PFSK-1 (cell line): Measurements from ENCODE around the gene CNTN4.

Experiments used
- FOXP2 ChIP-seq: optimal IDR thresholded peaks from 2 replicates; pipeline ENCODE3; 2011; ENCODE audit warnings: borderline replicate concordance, control low read depth, inconsistent platforms; ENCODE audit not compliant: insufficient read depth; ENCODE audit errors: extremely low read length, extremely low read depth
- POLR2AphosphoS5 ChIP-seq: IDR thresholded peaks from 2 replicates; pipeline ENCODE4 v1.6.1; 2012; ENCODE audit warnings: low read depth, mild to moderate bottlenecking, control low read depth, low read length, moderate library complexity
- SIN3A ChIP-seq: IDR thresholded peaks from 2 replicates; pipeline ENCODE4 v1.6.1; 2012; ENCODE audit warnings: mild to moderate bottlenecking, low read length, moderate library complexity, borderline replicate concordance; ENCODE audit not compliant: insufficient read depth
- TAF1 ChIP-seq: IDR thresholded peaks from 2 replicates; pipeline ENCODE4 v1.6.1; 2012; ENCODE audit warnings: low read length, control low read depth, borderline replicate concordance; ENCODE audit not compliant: insufficient read depth
- TF ChIP-seq, protein P1 (sequence below), 2 experiments: IDR thresholded peaks; 2 replicates each; pipeline versions ENCODE4 v1.6.1 to v1.8.0; 2011 to 2012; ENCODE audit warnings: low read depth in 2 of 2, low read length in 2 of 2, control low read depth in 1 of 2, inconsistent platforms in 1 of 2, mild to moderate bottlenecking in 1 of 2, moderate library complexity in 1 of 2; ENCODE audit not compliant: insufficient read depth in 1 of 2

Gene CNTN4

DNA sequence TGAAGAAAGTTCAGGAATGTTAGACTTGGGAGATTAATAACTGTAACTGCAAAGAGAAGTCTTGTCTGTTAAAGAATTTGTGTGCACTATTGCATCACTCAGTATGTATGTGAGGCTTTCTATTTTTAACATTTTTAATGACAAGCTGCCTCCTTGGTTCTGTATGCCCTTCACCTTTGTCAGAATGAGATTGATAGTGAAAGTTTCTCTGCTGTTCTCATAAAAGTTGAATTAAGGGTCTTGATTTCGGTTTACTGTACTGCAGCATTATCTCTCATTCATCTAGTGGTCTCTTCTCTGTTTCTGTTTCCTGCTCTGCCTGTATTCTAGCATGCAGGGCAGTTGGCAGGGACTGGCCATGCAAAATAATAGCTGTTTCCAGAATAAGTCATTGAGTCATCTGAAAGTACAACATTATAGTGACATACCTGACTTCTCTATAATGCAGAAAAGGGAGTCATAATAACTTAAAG lies 556.6 kb downstream of the CNTN4 start:
- no peak for TF ChIP-seq SIN3A
- TF ChIP-seq, protein P1, sequence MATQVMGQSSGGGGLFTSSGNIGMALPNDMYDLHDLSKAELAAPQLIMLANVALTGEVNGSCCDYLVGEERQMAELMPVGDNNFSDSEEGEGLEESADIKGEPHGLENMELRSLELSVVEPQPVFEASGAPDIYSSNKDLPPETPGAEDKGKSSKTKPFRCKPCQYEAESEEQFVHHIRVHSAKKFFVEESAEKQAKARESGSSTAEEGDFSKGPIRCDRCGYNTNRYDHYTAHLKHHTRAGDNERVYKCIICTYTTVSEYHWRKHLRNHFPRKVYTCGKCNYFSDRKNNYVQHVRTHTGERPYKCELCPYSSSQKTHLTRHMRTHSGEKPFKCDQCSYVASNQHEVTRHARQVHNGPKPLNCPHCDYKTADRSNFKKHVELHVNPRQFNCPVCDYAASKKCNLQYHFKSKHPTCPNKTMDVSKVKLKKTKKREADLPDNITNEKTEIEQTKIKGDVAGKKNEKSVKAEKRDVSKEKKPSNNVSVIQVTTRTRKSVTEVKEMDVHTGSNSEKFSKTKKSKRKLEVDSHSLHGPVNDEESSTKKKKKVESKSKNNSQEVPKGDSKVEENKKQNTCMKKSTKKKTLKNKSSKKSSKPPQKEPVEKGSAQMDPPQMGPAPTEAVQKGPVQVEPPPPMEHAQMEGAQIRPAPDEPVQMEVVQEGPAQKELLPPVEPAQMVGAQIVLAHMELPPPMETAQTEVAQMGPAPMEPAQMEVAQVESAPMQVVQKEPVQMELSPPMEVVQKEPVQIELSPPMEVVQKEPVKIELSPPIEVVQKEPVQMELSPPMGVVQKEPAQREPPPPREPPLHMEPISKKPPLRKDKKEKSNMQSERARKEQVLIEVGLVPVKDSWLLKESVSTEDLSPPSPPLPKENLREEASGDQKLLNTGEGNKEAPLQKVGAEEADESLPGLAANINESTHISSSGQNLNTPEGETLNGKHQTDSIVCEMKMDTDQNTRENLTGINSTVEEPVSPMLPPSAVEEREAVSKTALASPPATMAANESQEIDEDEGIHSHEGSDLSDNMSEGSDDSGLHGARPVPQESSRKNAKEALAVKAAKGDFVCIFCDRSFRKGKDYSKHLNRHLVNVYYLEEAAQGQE (IDR thresholded peaks at IDR 0.05; ENCODE audit: insufficient read depth in 1 of 2, low read depth in 2 of 2, low read length in 2 of 2): no peak
- no peak for TF ChIP-seq TAF1
- TF ChIP-seq FOXP2: no peak
- TF ChIP-seq POLR2AphosphoS5: no peak

DNA sequence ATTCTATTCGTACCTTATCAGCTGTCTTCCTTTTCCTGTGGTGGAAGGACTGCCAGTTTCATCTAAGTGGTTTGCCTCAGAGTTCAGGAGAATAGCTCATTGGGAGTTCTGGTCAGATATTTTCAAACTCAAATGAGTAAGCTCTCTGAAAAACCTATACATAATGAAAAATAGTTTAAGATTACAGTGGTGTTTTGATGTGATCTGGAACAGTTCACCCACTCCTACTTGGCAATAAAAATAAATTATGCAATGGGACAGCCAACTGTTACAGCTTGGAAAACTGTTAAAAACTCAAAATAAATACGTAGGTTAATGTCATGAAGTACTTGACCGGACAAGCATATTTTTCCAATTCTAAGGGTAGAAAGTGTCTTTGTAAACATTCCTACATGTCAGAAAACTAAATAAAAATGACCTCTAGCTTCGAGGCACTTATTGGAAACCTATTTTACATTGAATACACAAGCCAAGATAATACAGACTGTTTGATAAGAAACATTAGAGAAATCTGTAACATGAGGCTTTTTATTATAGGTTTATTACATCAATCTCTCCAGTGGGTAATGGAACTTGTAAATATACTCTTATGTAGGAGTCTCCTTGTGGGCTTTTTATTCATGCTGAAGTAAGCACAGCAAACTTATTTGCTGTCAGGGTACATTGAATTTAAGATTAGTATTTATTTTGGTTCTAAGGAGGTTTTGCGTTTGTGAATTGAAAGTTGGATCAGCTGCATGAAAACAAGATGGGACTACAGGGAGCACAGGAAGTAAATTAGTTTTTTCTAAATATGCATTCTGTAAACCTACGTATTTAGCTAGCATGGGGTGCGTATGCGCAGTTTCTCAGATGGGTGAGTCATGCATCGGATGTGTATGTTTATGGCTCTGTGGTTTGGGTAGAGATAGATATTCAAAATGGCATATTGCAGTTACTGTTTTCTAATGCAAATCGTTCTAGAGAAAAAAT lies 558.4 kb downstream of the CNTN4 start:
- TF ChIP-seq FOXP2 (peak; percentile 41), SIN3A (no peak)

DNA sequence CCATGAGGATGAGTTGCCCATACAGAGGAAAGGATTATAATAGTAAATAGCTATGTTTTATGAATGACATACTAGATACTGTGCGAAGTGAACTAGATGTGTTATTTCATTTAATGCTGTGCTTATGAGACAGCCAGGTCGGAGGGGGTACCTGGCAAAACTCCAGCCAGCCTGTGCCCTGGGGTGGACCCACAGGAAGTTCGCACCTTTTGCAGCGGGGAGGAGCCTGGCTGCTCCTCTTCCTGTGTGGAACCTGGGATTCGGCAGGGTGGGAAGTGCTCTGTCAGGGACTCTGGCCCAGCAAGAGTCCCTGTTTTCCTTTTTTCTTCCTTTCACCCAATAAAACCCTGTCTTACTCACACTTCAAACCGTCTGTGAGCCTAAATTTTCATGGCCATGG lies 559.3 kb downstream of the CNTN4 start:
- TF ChIP-seq TAF1: no peak
- no peak for TF ChIP-seq SIN3A
- no peak for TF ChIP-seq FOXP2
- TF ChIP-seq POLR2AphosphoS5: no peak
- TF ChIP-seq, protein P1 (IDR thresholded peaks at IDR 0.05; ENCODE audit: insufficient read depth in 1 of 2, low read depth in 2 of 2, low read length in 2 of 2): no peak

DNA sequence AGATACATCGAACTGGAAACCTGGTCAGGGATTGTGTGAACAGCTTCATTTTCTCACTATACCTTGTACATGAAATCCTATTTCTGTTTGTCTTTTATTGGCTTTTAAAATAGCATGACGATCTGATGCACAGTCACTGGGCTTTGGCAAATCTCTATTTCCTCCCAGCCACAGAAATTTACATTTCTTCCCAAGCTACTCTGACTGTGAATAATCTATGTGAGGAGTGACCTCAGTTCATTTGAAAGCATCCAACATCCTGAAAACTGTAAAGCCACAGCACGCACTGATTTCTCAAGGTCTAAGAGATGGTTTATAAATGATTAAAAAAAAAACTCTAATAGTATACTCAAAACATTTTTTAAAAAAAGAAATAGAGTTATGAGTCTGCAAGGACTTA lies 561.2 kb downstream of the CNTN4 start:
- TF ChIP-seq TAF1: no peak
- no peak for TF ChIP-seq SIN3A
- TF ChIP-seq, protein P1 (IDR thresholded peaks at IDR 0.05; ENCODE audit: insufficient read depth in 1 of 2, low read depth in 2 of 2, low read length in 2 of 2): no peak
- no peak for TF ChIP-seq FOXP2
- no peak for TF ChIP-seq POLR2AphosphoS5

DNA sequence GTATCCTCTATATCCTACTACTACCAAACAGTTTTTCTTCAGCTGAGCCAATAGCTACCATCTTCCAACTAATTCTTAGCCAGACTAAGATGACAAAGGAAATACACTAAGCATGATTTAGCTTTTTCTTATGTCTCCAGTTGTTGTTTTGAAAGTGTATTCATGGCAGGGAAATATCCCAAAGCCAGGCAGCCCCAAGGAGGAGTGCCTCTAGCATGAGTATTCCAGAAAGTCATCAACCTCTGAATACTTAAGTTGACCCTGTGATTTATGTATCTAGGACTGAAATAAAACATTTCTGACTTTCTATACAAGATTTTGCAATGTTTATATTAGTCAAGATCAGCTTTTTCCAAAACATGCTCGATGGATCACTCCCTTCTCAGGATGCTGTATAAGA lies 562.4 kb downstream of the CNTN4 start:
- TF ChIP-seq POLR2AphosphoS5: no peak
- TF ChIP-seq TAF1: no peak
- no peak for TF ChIP-seq SIN3A
- no peak for TF ChIP-seq FOXP2
- TF ChIP-seq, protein P1 (IDR thresholded peaks at IDR 0.05; ENCODE audit: insufficient read depth in 1 of 2, low read depth in 2 of 2, low read length in 2 of 2): no peak
